DOHH2 (cell line): ENCODE results near the gene FBN3.
"Not testable (repeated sequence)": the region's sequence is repeated elsewhere in the genome, so short reads cannot be mapped to it uniquely, and the experiment has no call there.

Experiments
- H3F3A ChIP-seq: fragments of 200-600 bp; sonication (generic), shearing (Covaris generic); 2 replicates; pipeline ENCODE4 v1.6.0; 2016; ENCODE audit warnings: antibody characterized with exemption, mild to moderate bottlenecking; ENCODE audit not compliant: control insufficient read depth, insufficient read depth
- H3K27ac ChIP-seq: fragments of 200-600 bp; sonication (generic); 2 replicates; pipeline ENCODE4 v1.5.1; 2014; ENCODE audit warnings: low read depth, mild to moderate bottlenecking, low read length, moderate library complexity
- H3K27me3 ChIP-seq: fragments of 200-600 bp; sonication (generic); 2 replicates; pipeline ENCODE4 v1.6.1; 2014; ENCODE audit warnings: mild to moderate bottlenecking, low read length, mixed read lengths; ENCODE audit not compliant: control insufficient read depth
- H3K36me3 ChIP-seq: fragments of 200-600 bp; sonication (generic); 2 replicates; pipeline ENCODE4 v1.6.1; 2014; ENCODE audit warnings: mild to moderate bottlenecking, low read length, moderate library complexity, mixed read lengths; ENCODE audit not compliant: control insufficient read depth
- H3K4me1 ChIP-seq: fragments of 200-600 bp; sonication (generic); 2 replicates; pipeline ENCODE4 v1.6.1; 2014; ENCODE audit warnings: mild to moderate bottlenecking, low read length, mixed read lengths; ENCODE audit not compliant: control insufficient read depth
- H3K4me2 ChIP-seq: fragments of 200-600 bp; sonication (generic); 2 replicates; pipeline ENCODE4 v1.6.0; 2014; ENCODE audit warnings: mild to moderate bottlenecking, low read length, moderate library complexity
- H3K4me3 ChIP-seq: fragments of 200-600 bp; sonication (generic); 2 replicates; pipeline ENCODE4 v1.5.1; 2014; ENCODE audit warnings: mild to moderate bottlenecking, low read length, mixed read lengths
- H3K79me2 ChIP-seq: fragments of 200-600 bp; sonication (generic); 2 replicates; pipeline ENCODE4 v1.6.1; 2014; ENCODE audit warnings: mild to moderate bottlenecking, low read length, mixed read lengths; ENCODE audit not compliant: control insufficient read depth
- H3K9me2 ChIP-seq: fragments of 200-600 bp; sonication (generic); replicated peaks from 2 replicates; pipeline ENCODE4 v1.6.1; 2014; ENCODE audit warnings: mild to moderate bottlenecking, low read length, mixed read lengths; ENCODE audit not compliant: control insufficient read depth
- H3K9me3 ChIP-seq: fragments of 200-600 bp; sonication (generic); 2 replicates; pipeline ENCODE4 v1.6.1; 2014; ENCODE audit warnings: antibody characterized with exemption, low read length, mixed read lengths; ENCODE audit not compliant: control insufficient read depth, insufficient read depth
- H4K20me1 ChIP-seq: fragments of 200-600 bp; sonication (generic); 2 replicates; pipeline ENCODE4 v1.6.0; 2014; ENCODE audit warnings: low read depth, mild to moderate bottlenecking, antibody characterized with exemption, low read length, moderate library complexity; ENCODE audit not compliant: control insufficient read depth, insufficient read depth
- EZH2phosphoT487 ChIP-seq: fragments of 200-600 bp; sonication (generic); IDR thresholded peaks from 2 replicates; pipeline ENCODE4 v1.6.1; 2017; ENCODE audit warnings: borderline replicate concordance, mild to moderate bottlenecking, antibody characterized with exemption, low read length, moderate library complexity, mixed read lengths
- TF ChIP-seq, protein P1 (sequence below): fragments of 200-600 bp; sonication (generic); IDR thresholded peaks from one replicate; pipeline ENCODE4 v1.5.1; 2014; ENCODE audit warnings: antibody characterized with exemption, mild to moderate bottlenecking, low read depth, low read length; ENCODE audit not compliant: poor library complexity, severe bottlenecking

FBN3 gene

DNA sequence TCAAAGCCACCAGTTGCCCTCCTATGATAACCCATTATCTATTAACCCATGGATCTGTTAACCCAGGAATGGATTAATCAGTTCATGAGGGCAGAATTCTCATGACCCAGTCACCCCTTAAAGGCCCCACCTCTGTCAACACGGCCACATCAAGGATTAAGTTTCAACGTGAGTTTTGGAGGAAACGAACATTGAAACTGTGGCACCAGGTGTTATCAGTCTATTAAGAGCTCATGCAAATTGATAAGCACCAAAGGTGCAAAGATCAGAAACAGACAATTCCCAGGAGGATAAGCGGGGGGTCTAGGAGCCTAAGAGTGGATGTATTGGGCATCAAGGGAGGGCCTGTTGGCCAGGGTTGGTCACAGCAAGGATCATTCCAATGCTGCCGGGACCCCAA, 124.1 kb downstream of the FBN3 start:
- no peaks in the 10 kb centered on the region for H3K36me3 ChIP-seq
- H3K9me2 ChIP-seq, result no peaks in the 10 kb centered on the region
- no peaks in the 10 kb centered on the region for H3F3A ChIP-seq

DNA sequence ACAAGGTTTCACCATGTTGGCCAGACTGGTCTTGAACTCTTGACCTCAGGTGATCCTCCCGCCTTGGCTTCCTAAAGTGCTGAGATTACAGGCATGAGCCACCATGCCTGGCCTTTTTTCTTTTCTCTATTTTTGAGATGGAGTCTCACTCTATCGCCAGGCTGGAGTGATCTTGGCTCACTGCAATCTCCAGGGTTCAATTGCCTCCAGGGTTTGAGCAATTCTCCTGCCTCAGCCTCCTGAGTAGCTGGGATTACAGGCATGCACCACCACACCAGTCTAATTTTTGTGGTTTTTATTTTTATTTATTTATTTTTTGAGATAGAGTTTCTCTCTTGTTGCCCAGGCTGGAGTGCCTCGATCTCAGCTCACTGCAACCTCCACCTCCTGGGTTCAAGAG, 125.1 kb downstream of the FBN3 start:
- H4K20me1 ChIP-seq, H3K36me3 ChIP-seq, H3F3A ChIP-seq, H3K4me2 ChIP-seq, H3K4me1 ChIP-seq, H3K9me3 ChIP-seq, H3K79me2 ChIP-seq, H3K27me3 ChIP-seq, H3K27ac ChIP-seq, H3K4me3 ChIP-seq, H3K9me2 ChIP-seq: not testable (repeated sequence)

More for the DNA sequence above, 124.1 kb downstream of the FBN3 start:
- no peak overlapping the region for H3K4me3 ChIP-seq
- no peaks in the 10 kb centered on the region for H3K27me3 ChIP-seq
- no peaks in the 10 kb centered on the region for H3K4me1 ChIP-seq
- H3K4me2 ChIP-seq, result no peak overlapping the region
- H3K27ac ChIP-seq, result no peak overlapping the region
- H3K9me3 ChIP-seq, result no peaks in the 10 kb centered on the region
- TF ChIP-seq, protein P1, sequence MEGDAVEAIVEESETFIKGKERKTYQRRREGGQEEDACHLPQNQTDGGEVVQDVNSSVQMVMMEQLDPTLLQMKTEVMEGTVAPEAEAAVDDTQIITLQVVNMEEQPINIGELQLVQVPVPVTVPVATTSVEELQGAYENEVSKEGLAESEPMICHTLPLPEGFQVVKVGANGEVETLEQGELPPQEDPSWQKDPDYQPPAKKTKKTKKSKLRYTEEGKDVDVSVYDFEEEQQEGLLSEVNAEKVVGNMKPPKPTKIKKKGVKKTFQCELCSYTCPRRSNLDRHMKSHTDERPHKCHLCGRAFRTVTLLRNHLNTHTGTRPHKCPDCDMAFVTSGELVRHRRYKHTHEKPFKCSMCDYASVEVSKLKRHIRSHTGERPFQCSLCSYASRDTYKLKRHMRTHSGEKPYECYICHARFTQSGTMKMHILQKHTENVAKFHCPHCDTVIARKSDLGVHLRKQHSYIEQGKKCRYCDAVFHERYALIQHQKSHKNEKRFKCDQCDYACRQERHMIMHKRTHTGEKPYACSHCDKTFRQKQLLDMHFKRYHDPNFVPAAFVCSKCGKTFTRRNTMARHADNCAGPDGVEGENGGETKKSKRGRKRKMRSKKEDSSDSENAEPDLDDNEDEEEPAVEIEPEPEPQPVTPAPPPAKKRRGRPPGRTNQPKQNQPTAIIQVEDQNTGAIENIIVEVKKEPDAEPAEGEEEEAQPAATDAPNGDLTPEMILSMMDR, result no peak
- TF ChIP-seq EZH2phosphoT487, result no peak
- no peaks in the 10 kb centered on the region for H3K79me2 ChIP-seq
- no peaks in the 10 kb centered on the region for H4K20me1 ChIP-seq

DNA sequence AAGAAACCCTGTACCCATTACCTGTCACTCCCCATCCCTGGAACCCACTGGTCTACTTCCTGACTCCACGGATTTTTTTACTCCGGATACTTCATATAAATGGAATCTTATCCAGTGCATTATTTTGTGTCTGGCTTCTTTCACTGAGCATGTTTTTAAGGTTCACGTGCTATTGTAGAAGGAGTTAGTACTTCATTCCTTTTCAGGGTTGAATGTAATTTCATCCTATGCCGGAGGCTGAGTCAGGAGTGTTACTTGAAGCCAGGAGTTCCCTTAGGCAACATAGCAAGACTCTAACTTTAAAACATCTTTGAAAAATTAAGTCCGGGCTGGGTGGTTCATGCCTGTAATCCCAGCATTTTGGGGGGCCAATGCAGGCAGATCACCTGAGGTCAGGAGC, 126.0 kb downstream of the FBN3 start:
- H3K4me1 ChIP-seq, result no peaks in the 10 kb centered on the region
- TF ChIP-seq, protein P1, result no peak
- no peak for TF ChIP-seq EZH2phosphoT487
- no peaks in the 10 kb centered on the region for H4K20me1 ChIP-seq

DNA sequence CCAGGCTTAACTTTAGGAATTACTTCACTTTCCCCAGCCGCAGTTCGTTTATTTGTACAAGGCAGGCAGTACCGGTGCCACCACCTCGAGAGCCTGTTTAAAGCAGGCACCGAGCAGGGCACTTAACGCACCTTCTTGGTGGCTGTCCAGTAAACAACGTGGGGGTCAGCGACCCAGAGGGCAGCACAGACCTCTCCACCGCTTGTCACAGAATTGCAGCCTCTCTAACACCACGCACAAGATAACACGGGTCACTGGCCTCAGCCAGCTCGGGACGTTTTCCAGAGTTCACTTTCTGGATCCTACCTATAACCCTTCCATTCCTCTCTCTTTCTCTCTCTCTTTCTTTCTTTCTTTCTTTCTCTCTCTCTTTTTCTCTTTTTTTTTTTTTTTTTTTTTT, 127.1 kb downstream of the FBN3 start:
- TF ChIP-seq, protein P1, result no peak
- TF ChIP-seq EZH2phosphoT487, result no peak

More for the DNA sequence above, 126.0 kb downstream of the FBN3 start:
- H3K79me2 ChIP-seq, result no peaks in the 10 kb centered on the region
- H3K9me3 ChIP-seq, result no peaks in the 10 kb centered on the region
- no peaks in the 10 kb centered on the region for H3K36me3 ChIP-seq
- no peak overlapping the region for H3K27ac ChIP-seq
- no peak overlapping the region for H3K4me3 ChIP-seq
- no peaks in the 10 kb centered on the region for H3K9me2 ChIP-seq
- no peaks in the 10 kb centered on the region for H3K27me3 ChIP-seq
- H3K4me2 ChIP-seq, result no peak overlapping the region
- H3F3A ChIP-seq, result no peaks in the 10 kb centered on the region

More for the DNA sequence above, 127.1 kb downstream of the FBN3 start:
- Histone ChIP-seq H3K4me1 (peaks cover 10% of the 10 kb centered on the region), H3K27ac (no peak overlapping the region), H3K36me3 (no peaks in the 10 kb centered on the region), H4K20me1 (no peaks in the 10 kb centered on the region), H3K4me2 (no peak overlapping the region), H3K79me2 (no peaks in the 10 kb centered on the region), H3K4me3 (no peak overlapping the region), H3K27me3 (no peaks in the 10 kb centered on the region), H3K9me2 (no peaks in the 10 kb centered on the region), H3K9me3 (no peaks in the 10 kb centered on the region), H3F3A (no peaks in the 10 kb centered on the region)
